Skin of body (tissue), 2 donors: ENCODE results near the gene MED14. TPM values are rescaled to one million over a fixed set of nuclear protein-coding genes. Genes with fewer than 3 reads are reported as not detected.

ENCODE experiments used
- DNase-seq: peaks from one replicate; lab custom pipeline; 2025; lab: John Stamatoyannopoulos, UW
- total RNA-seq: library from RNA; depleted of rRNA; stranded (reverse); fragments of >200 nt; gene quantifications from one replicate; pipeline ENCODE4 v1.2.3, GENCODE V29; 2014

MED14 gene
- total RNA-seq, 1 donor from 2014 or later = 36.2 TPM

GRCh38 chrX:40663880-40664630, 71.3 kb downstream of the MED14 start:
- no peak for DNase-seq

- no peak for DNase-seq
Measured at GRCh38 chrX:40663078-40663740, 72.1 kb downstream of the MED14 start.

- DNase-seq = no peak
Measured at GRCh38 chrX:40661489-40661888, 73.9 kb downstream of the MED14 start.

- no peak for DNase-seq
Measured at GRCh38 chrX:40660381-40660780, 75.0 kb downstream of the MED14 start.

- DNase-seq = no peak
Measured at GRCh38 chrX:40653535-40653934, 81.8 kb downstream of the MED14 start.

GRCh38 chrX:40652664-40653063, 82.7 kb downstream of the MED14 start:
- no peak for DNase-seq

GRCh38 chrX:40651620-40652223, 83.6 kb downstream of the MED14 start:
- peak; percentile 3 for DNase-seq

DNA sequence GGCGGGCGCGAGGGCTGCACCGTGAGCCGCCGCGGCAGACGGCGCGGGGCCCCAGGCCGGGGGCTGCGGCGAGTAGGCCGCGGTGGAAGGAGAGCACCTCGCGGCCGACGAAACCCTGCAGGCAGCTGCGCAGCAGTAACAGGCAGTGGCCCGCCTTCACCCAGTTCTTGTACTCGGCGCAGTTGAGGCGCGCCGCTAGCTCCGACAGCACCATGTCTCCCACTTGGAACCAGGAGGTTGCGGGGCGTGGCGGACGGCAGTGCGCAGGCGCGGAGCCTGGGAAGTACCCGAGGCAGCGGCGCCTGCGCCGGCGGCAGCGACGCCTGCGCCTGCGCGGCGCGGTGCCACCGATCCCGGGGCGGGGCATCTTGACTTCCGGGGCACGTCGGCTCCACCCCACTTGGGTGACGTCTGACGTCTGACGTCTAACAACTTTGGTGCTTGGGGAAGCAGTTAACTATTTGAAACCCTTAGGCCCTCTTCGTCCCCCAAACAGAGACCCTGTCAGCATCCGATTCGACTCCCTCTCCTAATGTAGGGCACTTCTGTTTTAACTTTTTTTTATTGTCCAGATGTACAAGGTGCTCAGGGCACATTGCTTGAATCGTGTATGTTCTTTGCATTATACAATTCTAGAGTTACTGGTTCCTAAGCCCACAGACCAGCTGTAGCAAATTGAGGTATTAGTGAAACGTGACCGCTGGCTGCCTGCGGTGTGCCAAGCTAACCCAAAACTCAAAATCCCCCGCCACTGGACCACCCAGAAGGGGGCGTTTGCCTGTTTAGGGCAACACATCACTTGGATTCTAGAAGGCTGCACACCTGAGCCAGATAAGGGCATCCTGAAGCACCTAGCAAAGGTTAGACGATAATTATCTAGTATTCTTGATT, 87.8 kb downstream of the MED14 start, which contains the start of gene CXorf38:
Gene CXorf38, minus strand, starts transcription at position 255 of the 891 bp plus-strand sequence. Its CDS starts 41 bp downstream, at position 214.
- DNase-seq = peak; percentile 82

- no peak for DNase-seq
Measured at GRCh38 chrX:40646489-40647306, 88.6 kb downstream of the MED14 start.

DNA sequence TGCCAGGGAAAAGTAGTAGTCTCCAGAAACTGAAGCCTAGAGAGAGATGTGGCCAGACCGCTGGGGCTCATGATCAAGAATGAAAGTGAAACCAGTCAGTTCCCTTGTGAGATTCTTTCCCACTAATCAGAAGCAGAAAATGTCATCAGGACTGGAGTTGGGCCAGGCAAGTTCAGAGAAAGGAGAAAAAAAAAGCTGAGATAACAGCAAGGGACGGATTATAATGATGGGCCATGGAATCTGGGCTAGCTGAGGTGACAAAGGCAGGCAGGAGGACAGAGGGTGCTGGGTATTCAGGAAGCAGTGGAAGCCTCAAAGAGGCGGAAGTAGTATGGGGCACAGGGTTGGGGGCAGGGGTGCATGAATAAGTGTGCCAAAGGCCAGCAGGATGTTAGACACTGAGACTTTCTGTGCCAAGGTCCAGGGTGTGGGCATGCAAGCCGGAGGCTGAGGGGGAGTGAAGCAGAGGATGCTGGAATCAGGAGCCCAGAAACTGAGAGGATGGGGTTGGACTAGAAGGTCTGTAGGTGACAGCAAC, 90.5 kb downstream of the MED14 start:
- DNase-seq = peak; percentile 68

GRCh38 chrX:40644176-40644575, 91.2 kb downstream of the MED14 start:
- DNase-seq = no peak

DNA sequence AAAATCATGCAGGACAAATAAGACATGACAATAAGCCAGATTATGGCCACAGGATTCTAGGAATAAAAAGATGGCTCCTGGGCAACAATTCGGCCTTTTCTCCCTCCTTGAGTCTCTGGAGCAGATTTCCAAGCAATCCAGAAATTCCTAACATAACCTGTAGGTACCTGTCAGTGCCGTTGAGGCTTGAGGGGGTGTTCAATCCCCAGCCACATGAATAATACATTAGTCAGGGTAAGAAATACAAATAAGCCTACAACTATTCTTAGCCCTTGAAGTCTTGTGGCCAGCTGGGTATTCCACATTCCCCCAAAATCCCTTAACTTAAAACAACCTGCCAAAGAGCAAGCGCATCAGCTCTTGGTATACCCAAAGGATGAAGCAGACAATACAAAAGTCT, 97.7 kb downstream of the MED14 start:
- no peak for DNase-seq

GRCh38 chrX:40632199-40632598, 103.1 kb downstream of the MED14 start:
- DNase-seq = no peak

- DNase-seq = no peak
Measured at GRCh38 chrX:40628506-40628905, 106.8 kb downstream of the MED14 start.

DNA sequence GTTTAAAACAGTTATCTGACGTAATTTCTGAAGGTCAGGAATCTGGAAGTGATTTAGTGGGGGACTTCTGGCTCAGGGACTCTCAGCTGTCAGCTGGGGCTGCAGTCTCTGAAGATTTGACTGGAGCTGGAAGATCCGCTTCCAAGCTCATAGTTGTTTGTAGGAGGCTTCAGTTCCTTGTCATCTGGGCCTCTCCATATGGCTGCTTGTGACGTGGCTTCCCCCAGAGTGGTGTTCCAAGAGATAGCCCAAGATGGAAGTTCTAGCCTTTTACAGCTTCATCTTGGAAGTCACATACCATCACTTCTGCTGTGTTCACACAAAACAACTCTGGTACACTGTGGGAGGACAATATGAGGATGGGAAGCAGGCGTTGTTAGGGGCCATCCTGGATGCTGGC, 110.0 kb downstream of the MED14 start:
- peak; percentile 19 for DNase-seq

GRCh38 chrX:40623665-40624064, 111.7 kb downstream of the MED14 start:
- DNase-seq = no peak

GRCh38 chrX:40623139-40623536, 112.2 kb downstream of the MED14 start, which contains the start of gene MPC1L:
TSS of gene MPC1L (plus strand) at chrX:40623428. CDS start at chrX:40623566, 138 bp downstream.
- DNase-seq = no peak

DNA sequence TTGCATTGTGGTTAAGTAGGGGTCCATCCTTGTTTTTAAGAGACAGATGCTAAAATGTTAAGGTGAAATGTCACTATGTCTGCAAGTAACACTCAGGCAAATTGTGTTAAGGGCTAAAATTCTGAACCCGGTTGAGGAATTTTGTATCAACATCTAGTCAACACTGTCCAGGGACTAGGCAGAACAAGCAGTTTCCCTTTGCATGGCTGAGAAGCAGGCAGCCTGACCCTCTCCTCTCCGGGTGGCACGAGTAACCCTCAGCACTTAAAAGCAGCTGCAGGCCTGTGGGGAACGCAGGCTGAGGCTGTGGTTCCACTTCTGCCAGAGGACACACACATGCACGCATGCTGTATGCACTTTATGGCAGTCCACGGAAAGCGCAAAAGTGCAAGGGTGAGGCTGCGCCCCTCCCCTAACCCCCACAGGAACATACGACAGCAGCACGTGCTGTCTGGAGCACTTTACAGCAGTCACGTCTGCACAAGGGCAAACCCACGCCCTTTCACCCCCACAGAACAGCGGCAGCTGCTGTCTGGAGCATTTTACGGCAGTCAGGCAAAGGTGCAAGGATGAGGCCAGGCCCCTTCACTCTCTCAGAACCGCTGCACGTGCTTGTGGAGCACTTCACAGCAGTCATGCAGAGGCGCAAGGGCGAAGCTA, 112.7 kb downstream of the MED14 start:
- no peak for DNase-seq

DNA sequence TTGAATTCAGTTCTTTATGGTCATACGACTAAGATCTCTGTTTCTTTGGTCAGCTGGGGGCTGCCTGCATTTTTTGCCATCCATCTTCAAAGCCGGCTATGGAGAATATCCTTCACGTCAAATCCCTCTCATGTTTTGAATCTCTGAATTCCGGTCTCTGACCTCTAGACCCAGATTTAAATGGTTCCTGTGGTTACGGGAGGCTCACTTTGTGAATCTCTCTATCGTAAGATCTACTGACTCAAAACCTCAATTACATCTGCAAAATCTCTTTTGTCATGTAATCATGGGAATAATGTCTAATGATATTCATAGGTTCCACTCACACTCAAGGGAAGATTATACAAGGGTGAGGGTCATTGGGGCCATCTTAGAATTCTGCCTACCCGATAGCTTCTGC, 117.8 kb downstream of the MED14 start:
- no peak for DNase-seq

GRCh38 chrX:40615976-40616375, 119.4 kb downstream of the MED14 start:
- no peak for DNase-seq
